Keratinocyte (primary cell): Measurements from ENCODE around the gene POLE. TPM values are rescaled to one million over a fixed set of nuclear protein-coding genes. Genes with fewer than 3 reads are reported as not detected.

Experiments used
- DNase-seq: peaks from one replicate; pipeline ENCODE4 v3.0.0-alpha.2; 2011; ENCODE audit warnings: low read depth, missing footprints, low spot score
- FAIRE-seq: peaks from 2 replicates; lab custom pipeline; 2011; peaks lifted over from hg19 to GRCh38; lab: Jason Lieb, UNC
- H2AFZ ChIP-seq: 2 replicates; pipeline ENCODE4 v1.6.0; 2012; ENCODE audit warnings: low read length, control low read depth, inconsistent platforms; ENCODE audit not compliant: control insufficient read depth
- H3K27ac ChIP-seq: 2 replicates; pipeline ENCODE4 v1.5.1; 2011; ENCODE audit warnings: low read length; ENCODE audit not compliant: control insufficient read depth, insufficient read depth
- H3K27me3 ChIP-seq: 3 replicates; pipeline ENCODE4 v1.6.0; 2011; ENCODE audit warnings: low read length; ENCODE audit not compliant: control insufficient read depth, insufficient read depth; ENCODE audit errors: extremely low read depth
- H3K36me3 ChIP-seq, 2 experiments: 2 replicates in 1 of 2; 3 replicates in 1 of 2; pipeline ENCODE4 v1.5.1; 2011; ENCODE audit warnings: low read length in 2 of 2, mild to moderate bottlenecking in 1 of 2; ENCODE audit not compliant: control insufficient read depth in 2 of 2, insufficient read depth in 2 of 2; ENCODE audit errors: extremely low read depth in 1 of 2
- H3K4me1 ChIP-seq: 3 replicates; pipeline ENCODE4 v1.5.1; 2011; ENCODE audit warnings: low read length; ENCODE audit not compliant: control insufficient read depth, insufficient read depth; ENCODE audit errors: extremely low read depth
- H3K4me2 ChIP-seq: 3 replicates; pipeline ENCODE4 v1.6.0; 2011; ENCODE audit warnings: low read depth, low read length; ENCODE audit not compliant: control insufficient read depth, insufficient read depth; ENCODE audit errors: extremely low read depth
- H3K4me3 ChIP-seq, 3 experiments: fragments of 200-600 bp in 1 of 3; sonication (generic) in 1 of 3; 2 replicates in 2 of 3; 3 replicates in 1 of 3; pipeline ENCODE4 v1.5.1; 2011 to 2016; ENCODE audit warnings: low read length in 3 of 3, mild to moderate bottlenecking in 3 of 3, control low read depth in 2 of 3, inconsistent platforms in 1 of 3, low read depth in 1 of 3, mixed read lengths in 1 of 3, mixed run types in 1 of 3, moderate library complexity in 1 of 3; ENCODE audit not compliant: control insufficient read depth in 2 of 3, insufficient read depth in 2 of 3; ENCODE audit errors: extremely low read depth in 1 of 3
- H3K79me2 ChIP-seq: 2 replicates; pipeline ENCODE4 v1.6.0; 2012; ENCODE audit warnings: low read length; ENCODE audit not compliant: control insufficient read depth, insufficient read depth
- H3K9ac ChIP-seq: 3 replicates; pipeline ENCODE4 v1.6.0; 2011; ENCODE audit warnings: low read length; ENCODE audit not compliant: control insufficient read depth, insufficient read depth; ENCODE audit errors: extremely low read depth
- H3K9me1 ChIP-seq: 3 replicates; pipeline ENCODE4 v1.6.0; 2011; ENCODE audit warnings: low read length; ENCODE audit not compliant: control insufficient read depth, insufficient read depth; ENCODE audit errors: extremely low read depth
- H3K9me3 ChIP-seq: 2 replicates; pipeline ENCODE4 v1.5.1; 2012; ENCODE audit warnings: low read depth, low read length; ENCODE audit not compliant: control insufficient read depth
- H4K20me1 ChIP-seq: 3 replicates; pipeline ENCODE4 v1.6.0; 2011; ENCODE audit warnings: low read length; ENCODE audit not compliant: control insufficient read depth, insufficient read depth; ENCODE audit errors: extremely low read depth
- CTCF ChIP-seq, 3 experiments: IDR thresholded peaks in 1 of 3; conservative IDR thresholded peaks in 1 of 3; optimal IDR thresholded peaks in 1 of 3; 2 replicates in 2 of 3; 3 replicates in 1 of 3; pipeline versions ENCODE3 to v1.5.1; 2011; ENCODE audit warnings: low read length in 3 of 3, mild to moderate bottlenecking in 3 of 3, moderate library complexity in 2 of 3, control low read depth in 1 of 3, inconsistent platforms in 1 of 3; ENCODE audit not compliant: insufficient read depth in 2 of 3; ENCODE audit errors: extremely low read depth in 1 of 3
- EZH2 ChIP-seq: IDR thresholded peaks from one replicate; pipeline ENCODE4 v1.6.1; 2012; ENCODE audit warnings: inconsistent platforms, mild to moderate bottlenecking, low read length, moderate library complexity
- dilution Hi-C: fragments of 300-500 bp; cut with MboI; formaldehyde crosslinking; loops from one replicate; pipeline ENCODE4 v1.7.0; 2020; ENCODE audit warnings: low sequenced_read_pairs; ENCODE audit not compliant: extremely low pct_ligation_motif_present
- polyA minus RNA-seq, 3 experiments: library from RNA; depleted of rRNA, polyadenylated mRNA; stranded (reverse); fragments of >200 nt; gene quantifications; 1 replicate in 1 of 3; 2 replicates in 1 of 3; 3 replicates in 1 of 3; pipeline ENCODE4 v1.2.3, GENCODE V29; 2011
- polyA plus RNA-seq, 5 experiments: library from polyadenylated mRNA; depleted of rRNA in 3 of 5; stranded (reverse) in 3 of 5; stranded (forward) in 1 of 5; unstranded in 1 of 5; fragments of >200 nt; gene quantifications; 1 replicate in 1 of 5; 2 replicates in 3 of 5; 3 replicates in 1 of 5; pipeline versions ENCODE4 v1.2.1 to v1.2.3, GENCODE V29; 2011 to 2012; ENCODE audit warnings: missing spikeins in 2 of 5, low read depth in 1 of 5, low replicate concordance in 1 of 5

POLE gene
- polyA plus RNA-seq (12.1 to 18.0 TPM (median 14.8 TPM) in 3 replicates), polyA minus RNA-seq (38.2 to 87.6 TPM (median 64.3 TPM) in 3 replicates)
- 5.5 TPM for polyA plus RNA-seq (2011; ENCODE audit: low read depth)
- polyA plus RNA-seq (2011; cell fraction: cytosol; rRNA removed), result 4.0 and 5.0 TPM in 2 replicates
- 50.3 and 60.6 TPM in 2 replicates for polyA plus RNA-seq (2011; cell fraction: nucleus; rRNA removed)
- polyA plus RNA-seq (2012; ENCODE audit: low replicate concordance), result 10.1 and 17.6 TPM in 2 replicates
- polyA minus RNA-seq (2011; cell fraction: cytosol; rRNA and poly(A)+ RNA removed), result 20.1 TPM
- polyA minus RNA-seq (2011; cell fraction: nucleus; rRNA and poly(A)+ RNA removed), result 53.7 and 55.0 TPM in 2 replicates

GRCh38 chr12:132687211-132688164 is at the start of gene POLE, which contains the start of gene PXMP2:
Gene POLE, minus strand, starts transcription at chr12:132687342. Its CDS starts 27 bp downstream, at chr12:132687315.
Gene PXMP2, plus strand, starts transcription at chr12:132687587. Its CDS starts 84 bp downstream, at chr12:132687671.
- no peaks in the 10 kb centered on the region for H3K27me3 ChIP-seq
- TF ChIP-seq CTCF (optimal IDR thresholded peaks at IDR 0.05 in 1 of 3, IDR thresholded peaks at IDR 0.05 in 1 of 3, conservative IDR thresholded peaks at IDR 0.05 in 1 of 3; ENCODE audit: extremely low read depth in 1 of 3, insufficient read depth in 2 of 3, low read length in 3 of 3), result peak in 1 of 3 experiments; percentile 9
- TF ChIP-seq EZH2, result no peak
- H3K27ac ChIP-seq, result peak within 1 kb of the TSS; percentile 54

GRCh38 chr12:132736913-132737312 is 49.8 kb upstream of the POLE start:
- Histone ChIP-seq H4K20me1 (peaks cover 24% of the 10 kb centered on the region), H3K9ac (no peak overlapping the region), H3K4me1 (no peaks in the 10 kb centered on the region), H3K4me2 (no peak overlapping the region), H3K27ac (no peak overlapping the region), H3K27me3 (no peaks in the 10 kb centered on the region), H3K9me3 (no peaks in the 10 kb centered on the region), H3K79me2 (peaks cover 38% of the 10 kb centered on the region), H3K4me3 (no peak overlapping the region), H3K9me1 (no peaks in the 10 kb centered on the region), H2AFZ (no peak overlapping the region), H3K36me3 (peaks cover 56 to 58% of the 10 kb centered on the region in 2 experiments)
- DNase-seq, result no peak
- FAIRE-seq, result no peak
- dilution Hi-C loops, result no loop called here
- TF ChIP-seq CTCF (optimal IDR thresholded peaks at IDR 0.05 in 1 of 3, IDR thresholded peaks at IDR 0.05 in 1 of 3, conservative IDR thresholded peaks at IDR 0.05 in 1 of 3; ENCODE audit: extremely low read depth in 1 of 3, insufficient read depth in 2 of 3, low read length in 3 of 3) (no peak), EZH2 (no peak)

More at GRCh38 chr12:132687211-132688164, at the start of gene POLE, which contains the start of gene PXMP2:
- DNase-seq (peak; percentile 38), FAIRE-seq (no peak)
- Histone ChIP-seq H3K36me3 (peaks cover 1 to 7% of the 10 kb centered on the region in 2 experiments), H3K9me3 (no peaks in the 10 kb centered on the region), H2AFZ (peak within 1 kb of the TSS; percentile 15), H3K4me3 (peak within 1 kb of the TSS; percentile 59 to 70 (median 59)), H3K9ac (peak within 1 kb of the TSS; percentile 74), H3K79me2 (peaks cover 32% of the 10 kb centered on the region), H3K4me1 (no peaks in the 10 kb centered on the region), H3K4me2 (peak within 1 kb of the TSS; percentile 27), H4K20me1 (no peaks in the 10 kb centered on the region), H3K9me1 (peaks cover 3% of the 10 kb centered on the region)
- dilution Hi-C loops, result no loop called here
